Osteoblast (primary cell): Measurements from ENCODE around the gene NPAS4. TPM values are rescaled to one million over a fixed set of nuclear protein-coding genes. Genes with fewer than 3 reads are reported as not detected.

Source experiments
- DNase-seq: peaks from one replicate; pipeline ENCODE4 v3.0.0; 2011; ENCODE audit warnings: low spot score, mixed read lengths; ENCODE audit not compliant: insufficient read length; ENCODE audit errors: missing footprints
- H2AFZ ChIP-seq: 2 replicates; pipeline ENCODE4 v1.6.0; 2011; ENCODE audit warnings: mild to moderate bottlenecking, low read length
- H3K27ac ChIP-seq: 2 replicates; pipeline ENCODE4 v1.5.1; 2011; ENCODE audit warnings: mild to moderate bottlenecking, low read depth, low read length, moderate library complexity
- H3K27me3 ChIP-seq: 2 replicates; pipeline ENCODE4 v1.6.0; 2012; ENCODE audit warnings: mild to moderate bottlenecking, control low read depth, inconsistent platforms, low read length, moderate library complexity; ENCODE audit not compliant: insufficient read depth
- H3K36me3 ChIP-seq: 2 replicates; pipeline ENCODE4 v1.5.1; 2011; ENCODE audit warnings: mild to moderate bottlenecking, low read length, control low read depth, moderate library complexity; ENCODE audit not compliant: insufficient read depth
- H3K4me1 ChIP-seq: 2 replicates; pipeline ENCODE4 v1.5.1; 2011; ENCODE audit warnings: mild to moderate bottlenecking, low read length, control low read depth, moderate library complexity; ENCODE audit not compliant: insufficient read depth
- H3K4me2 ChIP-seq: 2 replicates; pipeline ENCODE4 v1.6.0; 2011; ENCODE audit warnings: mild to moderate bottlenecking, low read length; ENCODE audit not compliant: insufficient read depth
- H3K4me3 ChIP-seq: fragments of 200-600 bp; sonication (generic); 3 replicates; pipeline ENCODE4 v1.5.1; 2012; ENCODE audit warnings: mild to moderate bottlenecking, low read length, inconsistent platforms; ENCODE audit not compliant: insufficient read depth
- H3K79me2 ChIP-seq: 2 replicates; pipeline ENCODE4 v1.6.0; 2012; ENCODE audit warnings: mild to moderate bottlenecking, low read length, control low read depth, inconsistent platforms; ENCODE audit not compliant: insufficient read depth
- H3K9me3 ChIP-seq: 2 replicates; pipeline ENCODE4 v1.5.1; 2011; ENCODE audit warnings: low read depth, low read length, control low read depth
- H4K20me1 ChIP-seq: 2 replicates; pipeline ENCODE4 v1.6.0; 2012; ENCODE audit warnings: mild to moderate bottlenecking, low read length, control low read depth; ENCODE audit not compliant: insufficient read depth
- CTCF ChIP-seq: IDR thresholded peaks from 2 replicates; pipeline ENCODE4 v1.5.1; 2011; ENCODE audit warnings: mild to moderate bottlenecking, low read depth, low read length, moderate library complexity; ENCODE audit errors: extremely low read depth
- total RNA-seq: library from RNA; depleted of rRNA; stranded (reverse); fragments of >200 nt; gene quantifications from 2 replicates; pipeline ENCODE4 v1.2.3, GENCODE V29; 2012

The NPAS4 gene
- total RNA-seq, 1 donor: 0.36 TPM

DNA sequence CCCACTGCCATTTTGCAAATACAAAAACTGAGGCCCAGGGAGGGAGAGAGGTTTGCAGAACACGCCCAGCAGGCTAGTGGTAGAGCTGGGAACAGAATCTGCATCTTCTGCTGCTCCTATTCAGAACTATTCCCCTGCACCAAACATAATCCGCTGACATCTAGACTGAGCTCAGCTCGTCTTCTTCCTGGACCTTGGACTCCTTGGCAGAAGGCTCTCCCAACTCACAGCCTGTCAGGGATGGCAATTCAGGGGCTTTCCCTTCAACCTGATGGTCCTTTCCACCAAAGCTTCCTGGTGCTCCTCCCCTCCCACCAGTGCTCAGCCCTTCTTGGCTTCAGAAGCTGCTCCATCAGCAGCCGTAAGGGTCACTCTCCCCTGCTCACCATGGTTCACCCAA, 9.5 kb upstream of the NPAS4 start:
- H3K4me1 ChIP-seq: no peaks in the 10 kb centered on the region
- H3K9me3 ChIP-seq: no peaks in the 10 kb centered on the region
- H3K27me3 ChIP-seq: peaks cover 12% of the 10 kb centered on the region
- TF ChIP-seq CTCF: no peak
- H3K27ac ChIP-seq: no peak overlapping the region
- no peak overlapping the region for H3K4me3 ChIP-seq
- H3K79me2 ChIP-seq: no peaks in the 10 kb centered on the region
- no peaks in the 10 kb centered on the region for H3K36me3 ChIP-seq
- H3K4me2 ChIP-seq: no peak overlapping the region
- no peaks in the 10 kb centered on the region for H4K20me1 ChIP-seq
- no peak for DNase-seq
- H2AFZ ChIP-seq: no peak overlapping the region

- no peaks in the 10 kb centered on the region for H3K79me2 ChIP-seq
- TF ChIP-seq CTCF: no peak
- no peaks in the 10 kb centered on the region for H3K9me3 ChIP-seq
- no peaks in the 10 kb centered on the region for H3K36me3 ChIP-seq
- no peaks in the 10 kb centered on the region for H3K4me1 ChIP-seq
- no peak overlapping the region for H3K27ac ChIP-seq
- H3K4me3 ChIP-seq: no peak overlapping the region
- no peak overlapping the region for H3K4me2 ChIP-seq
- DNase-seq: no peak
- H2AFZ ChIP-seq: no peak overlapping the region
- peaks cover 12% of the 10 kb centered on the region for H3K27me3 ChIP-seq
- H4K20me1 ChIP-seq: no peaks in the 10 kb centered on the region
Measured at GRCh38 chr11:66412110-66412509, 8.7 kb upstream of the NPAS4 start.

GRCh38 chr11:66413167-66413566, 7.7 kb upstream of the NPAS4 start:
- Histone ChIP-seq H3K79me2 (no peaks in the 10 kb centered on the region), H3K27me3 (peaks cover 8% of the 10 kb centered on the region), H2AFZ (no peak overlapping the region), H4K20me1 (peaks cover 3% of the 10 kb centered on the region), H3K4me1 (peaks cover 8% of the 10 kb centered on the region), H3K36me3 (no peaks in the 10 kb centered on the region), H3K27ac (no peak overlapping the region), H3K4me3 (no peak overlapping the region), H3K9me3 (no peaks in the 10 kb centered on the region), H3K4me2 (no peak overlapping the region)
- no peak for TF ChIP-seq CTCF
- no peak for DNase-seq

GRCh38 chr11:66414120-66414934, 6.5 kb upstream of the NPAS4 start:
- Histone ChIP-seq H3K4me1 (peaks cover 16% of the 10 kb centered on the region), H4K20me1 (peaks cover 9% of the 10 kb centered on the region), H3K4me2 (no peak overlapping the region), H3K4me3 (no peak overlapping the region), H3K79me2 (no peaks in the 10 kb centered on the region), H3K27ac (no peak overlapping the region), H2AFZ (no peak overlapping the region), H3K27me3 (peaks cover 14% of the 10 kb centered on the region), H3K9me3 (no peaks in the 10 kb centered on the region), H3K36me3 (no peaks in the 10 kb centered on the region)
- TF ChIP-seq CTCF: no peak
- DNase-seq: no peak
